Measurements from ENCODE around the gene NAIF1.
A peak's percentile ranks its signal among the peaks of the same experiment; 100 is the strongest.

DNA sequence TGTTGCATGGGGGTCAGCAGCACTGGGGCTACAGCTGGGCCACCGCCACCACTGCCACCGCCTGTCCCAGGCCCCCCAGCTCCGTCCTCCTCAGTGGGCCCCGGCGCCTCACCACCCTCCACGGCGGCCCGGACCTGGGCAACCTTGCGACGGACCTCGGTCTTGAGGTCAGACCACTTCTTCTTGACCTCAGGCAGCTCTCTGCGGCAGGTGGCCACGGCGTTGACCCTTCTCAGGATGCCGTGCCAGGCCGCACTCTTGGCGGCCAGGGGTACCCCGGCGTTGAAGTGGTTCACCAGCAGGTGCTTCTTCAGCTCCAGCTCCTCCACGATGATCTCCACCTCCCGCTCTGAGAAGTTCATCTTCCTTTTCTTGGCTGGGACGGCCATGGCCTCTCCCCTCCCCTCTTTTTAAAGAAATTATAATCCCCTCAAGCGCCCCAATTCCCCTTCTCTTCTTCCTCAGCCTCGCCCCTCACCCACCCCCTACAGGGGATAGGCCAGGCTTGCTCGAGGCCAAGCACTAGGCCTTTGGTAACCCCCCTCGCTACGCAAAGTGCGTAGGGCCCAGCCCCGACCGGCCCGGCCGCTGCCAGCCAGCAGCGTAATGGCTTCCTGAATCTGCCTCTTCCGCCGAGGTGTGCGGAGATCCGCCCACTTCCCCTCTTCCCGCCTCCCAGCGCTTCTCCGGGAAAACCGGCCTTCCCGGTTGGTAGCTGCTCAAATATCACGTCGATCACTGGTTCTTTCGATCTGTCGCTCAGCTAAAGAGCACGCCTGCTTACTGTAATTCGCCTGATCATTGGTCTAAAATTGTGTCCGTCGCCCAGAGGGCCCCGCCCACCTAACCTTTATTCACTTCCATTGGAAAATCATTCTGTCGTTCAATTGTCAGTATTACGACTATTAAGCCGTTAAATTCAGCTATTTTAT, at the start of gene NAIF1:
- TF ChIP-seq EP300 (IDR thresholded peaks at IDR 0.05; ENCODE audit: borderline replicate concordance) = no peak; the same call in 1 of the 2 replicates
- peak; percentile 38 for TF ChIP-seq TAF1 (IDR thresholded peaks at IDR 0.05; ENCODE audit: low read depth)
- TF ChIP-seq CEBPB (IDR thresholded peaks at IDR 0.05) = no peak
- TF ChIP-seq RAD21 (IDR thresholded peaks at IDR 0.05; ENCODE audit: low read depth) = no peak
- peak; percentile 43; the same call in 1 of the 2 replicates for TF ChIP-seq ZBTB7A (IDR thresholded peaks at IDR 0.05; ENCODE audit: low read depth)

Measured in Ishikawa (cell line).